Loucy (cell line): Measurements from ENCODE around the gene GALNT10.

Experiments
- EZH2phosphoT487 ChIP-seq: fragments of 200-600 bp; IDR thresholded peaks from 2 replicates; pipeline ENCODE4 v1.6.1; 2018; ENCODE audit warnings: antibody characterized with exemption, mild to moderate bottlenecking, moderate library complexity, borderline replicate concordance
- TF ChIP-seq, protein P1 (sequence below): fragments of 200-600 bp; sonication (generic); conservative IDR thresholded peaks from 2 replicates; pipeline ENCODE4 v1.5.1; 2014; ENCODE audit warnings: mild to moderate bottlenecking, antibody characterized with exemption, low read length

DNA sequence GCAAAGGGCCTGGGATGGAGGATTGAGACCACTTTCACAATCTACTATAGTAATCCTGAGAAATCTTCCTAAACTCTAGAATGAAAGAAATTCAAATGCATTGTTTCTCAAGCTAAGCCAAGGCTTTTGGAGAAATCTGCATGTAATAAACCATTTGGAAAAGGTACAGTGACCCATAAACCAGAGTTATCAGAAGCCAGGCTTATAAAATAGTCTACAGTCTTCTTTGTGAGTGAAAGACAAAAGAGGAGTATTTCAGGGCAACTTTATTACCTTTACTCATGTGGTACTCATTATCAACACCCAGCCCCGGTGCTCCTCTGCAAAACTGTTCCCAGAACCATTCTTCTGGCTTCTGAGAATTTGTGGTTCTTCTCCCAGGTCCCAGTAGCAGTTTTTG is 87.0 kb downstream of the GALNT10 start:
- TF ChIP-seq, protein P1, sequence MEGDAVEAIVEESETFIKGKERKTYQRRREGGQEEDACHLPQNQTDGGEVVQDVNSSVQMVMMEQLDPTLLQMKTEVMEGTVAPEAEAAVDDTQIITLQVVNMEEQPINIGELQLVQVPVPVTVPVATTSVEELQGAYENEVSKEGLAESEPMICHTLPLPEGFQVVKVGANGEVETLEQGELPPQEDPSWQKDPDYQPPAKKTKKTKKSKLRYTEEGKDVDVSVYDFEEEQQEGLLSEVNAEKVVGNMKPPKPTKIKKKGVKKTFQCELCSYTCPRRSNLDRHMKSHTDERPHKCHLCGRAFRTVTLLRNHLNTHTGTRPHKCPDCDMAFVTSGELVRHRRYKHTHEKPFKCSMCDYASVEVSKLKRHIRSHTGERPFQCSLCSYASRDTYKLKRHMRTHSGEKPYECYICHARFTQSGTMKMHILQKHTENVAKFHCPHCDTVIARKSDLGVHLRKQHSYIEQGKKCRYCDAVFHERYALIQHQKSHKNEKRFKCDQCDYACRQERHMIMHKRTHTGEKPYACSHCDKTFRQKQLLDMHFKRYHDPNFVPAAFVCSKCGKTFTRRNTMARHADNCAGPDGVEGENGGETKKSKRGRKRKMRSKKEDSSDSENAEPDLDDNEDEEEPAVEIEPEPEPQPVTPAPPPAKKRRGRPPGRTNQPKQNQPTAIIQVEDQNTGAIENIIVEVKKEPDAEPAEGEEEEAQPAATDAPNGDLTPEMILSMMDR = no peak
- TF ChIP-seq EZH2phosphoT487 = no peak
